NCI-H510A (cell line): ENCODE data around the gene MUC5AC.
"Not testable (repeated sequence)": the region's sequence is repeated elsewhere in the genome, so short reads cannot be mapped to it uniquely, and the experiment has no call there.

Experiments
- DNase-seq: peaks from one replicate; lab custom pipeline; 2025; lab: John Stamatoyannopoulos, UW

Gene MUC5AC, protein sequence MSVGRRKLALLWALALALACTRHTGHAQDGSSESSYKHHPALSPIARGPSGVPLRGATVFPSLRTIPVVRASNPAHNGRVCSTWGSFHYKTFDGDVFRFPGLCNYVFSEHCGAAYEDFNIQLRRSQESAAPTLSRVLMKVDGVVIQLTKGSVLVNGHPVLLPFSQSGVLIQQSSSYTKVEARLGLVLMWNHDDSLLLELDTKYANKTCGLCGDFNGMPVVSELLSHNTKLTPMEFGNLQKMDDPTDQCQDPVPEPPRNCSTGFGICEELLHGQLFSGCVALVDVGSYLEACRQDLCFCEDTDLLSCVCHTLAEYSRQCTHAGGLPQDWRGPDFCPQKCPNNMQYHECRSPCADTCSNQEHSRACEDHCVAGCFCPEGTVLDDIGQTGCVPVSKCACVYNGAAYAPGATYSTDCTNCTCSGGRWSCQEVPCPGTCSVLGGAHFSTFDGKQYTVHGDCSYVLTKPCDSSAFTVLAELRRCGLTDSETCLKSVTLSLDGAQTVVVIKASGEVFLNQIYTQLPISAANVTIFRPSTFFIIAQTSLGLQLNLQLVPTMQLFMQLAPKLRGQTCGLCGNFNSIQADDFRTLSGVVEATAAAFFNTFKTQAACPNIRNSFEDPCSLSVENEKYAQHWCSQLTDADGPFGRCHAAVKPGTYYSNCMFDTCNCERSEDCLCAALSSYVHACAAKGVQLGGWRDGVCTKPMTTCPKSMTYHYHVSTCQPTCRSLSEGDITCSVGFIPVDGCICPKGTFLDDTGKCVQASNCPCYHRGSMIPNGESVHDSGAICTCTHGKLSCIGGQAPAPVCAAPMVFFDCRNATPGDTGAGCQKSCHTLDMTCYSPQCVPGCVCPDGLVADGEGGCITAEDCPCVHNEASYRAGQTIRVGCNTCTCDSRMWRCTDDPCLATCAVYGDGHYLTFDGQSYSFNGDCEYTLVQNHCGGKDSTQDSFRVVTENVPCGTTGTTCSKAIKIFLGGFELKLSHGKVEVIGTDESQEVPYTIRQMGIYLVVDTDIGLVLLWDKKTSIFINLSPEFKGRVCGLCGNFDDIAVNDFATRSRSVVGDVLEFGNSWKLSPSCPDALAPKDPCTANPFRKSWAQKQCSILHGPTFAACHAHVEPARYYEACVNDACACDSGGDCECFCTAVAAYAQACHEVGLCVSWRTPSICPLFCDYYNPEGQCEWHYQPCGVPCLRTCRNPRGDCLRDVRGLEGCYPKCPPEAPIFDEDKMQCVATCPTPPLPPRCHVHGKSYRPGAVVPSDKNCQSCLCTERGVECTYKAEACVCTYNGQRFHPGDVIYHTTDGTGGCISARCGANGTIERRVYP (N-terminal part only)

DNA sequence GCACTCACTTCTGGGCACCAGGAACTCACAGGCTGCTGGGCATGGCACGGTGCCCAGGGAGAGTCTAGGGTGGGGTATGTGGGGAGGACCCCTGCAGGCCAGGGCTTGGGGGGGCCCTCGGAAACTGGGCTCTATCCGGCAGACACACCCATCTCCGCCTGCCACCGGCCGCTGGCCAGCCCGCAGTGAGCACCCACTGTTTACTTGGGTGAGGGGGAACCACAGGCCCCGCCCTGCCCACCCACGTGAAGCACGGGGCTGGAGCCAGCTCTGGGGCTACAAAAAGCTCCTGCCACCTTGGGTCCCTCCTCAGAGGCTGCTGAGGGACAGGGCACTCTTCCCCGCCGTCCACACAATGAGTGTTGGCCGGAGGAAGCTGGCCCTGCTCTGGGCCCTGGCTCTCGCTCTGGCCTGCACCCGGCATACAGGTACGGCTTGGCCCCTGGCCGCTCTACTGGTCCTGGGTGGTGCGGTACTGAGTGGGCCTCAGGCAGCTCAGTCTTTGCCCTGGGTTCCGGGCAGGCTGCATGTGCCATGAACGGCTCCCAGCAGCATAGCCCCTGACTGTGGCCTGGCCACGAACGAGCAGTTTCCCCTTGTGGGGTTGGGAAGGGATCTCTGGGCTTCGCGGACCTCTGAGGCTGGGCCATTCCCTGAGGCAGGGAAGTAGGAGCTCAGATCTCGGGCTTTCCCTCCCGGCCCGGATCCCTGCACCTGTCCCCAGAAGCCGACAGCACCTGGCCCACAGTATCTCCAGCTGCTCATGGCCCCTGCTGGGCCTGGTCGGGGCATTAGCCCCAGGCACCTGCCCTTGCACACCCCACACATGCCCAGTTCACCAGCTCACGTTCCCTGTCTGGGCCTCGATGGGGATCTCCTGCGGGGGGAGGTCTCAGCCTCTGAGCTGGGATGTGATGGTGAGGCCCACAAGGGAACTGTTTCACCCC lies at the start of gene MUC5AC:
Gene MUC5AC (plus strand): TSS at position 309 of the 947 bp plus-strand sequence. CDS start 47 bp downstream, at position 356.
- DNase-seq: no peak

DNA sequence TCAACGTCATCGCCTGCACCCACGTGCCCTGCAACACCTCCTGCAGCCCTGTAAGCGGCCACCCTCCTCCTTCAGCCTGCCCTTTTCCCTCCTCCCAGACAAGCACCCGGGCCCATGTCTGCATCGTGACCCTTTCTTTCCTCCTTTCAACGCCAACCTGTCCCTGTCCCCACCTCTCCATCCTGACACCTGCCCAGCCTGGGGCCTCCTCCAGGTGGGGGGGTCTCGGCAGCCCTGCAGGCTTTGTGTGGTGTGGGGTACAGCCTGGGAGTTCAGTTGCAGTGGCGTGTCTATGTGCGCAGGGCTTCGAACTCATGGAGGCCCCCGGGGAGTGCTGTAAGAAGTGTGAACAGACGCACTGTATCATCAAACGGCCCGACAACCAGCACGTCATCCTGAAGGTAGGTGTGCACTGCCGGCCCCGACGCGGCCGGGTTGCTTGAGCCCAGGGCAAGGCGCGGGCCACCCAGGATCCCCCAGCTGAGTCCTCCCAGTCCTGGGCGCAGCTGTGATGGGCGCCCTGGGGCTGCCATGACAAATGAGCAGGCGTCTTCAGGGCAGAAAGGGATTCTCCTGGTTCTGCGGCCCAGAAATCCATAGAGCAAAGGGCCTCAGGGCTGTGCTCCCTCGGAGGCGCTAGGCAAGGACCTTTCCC lies 49.4 kb upstream of the MUC5AC start:
- no peak for DNase-seq

DNA sequence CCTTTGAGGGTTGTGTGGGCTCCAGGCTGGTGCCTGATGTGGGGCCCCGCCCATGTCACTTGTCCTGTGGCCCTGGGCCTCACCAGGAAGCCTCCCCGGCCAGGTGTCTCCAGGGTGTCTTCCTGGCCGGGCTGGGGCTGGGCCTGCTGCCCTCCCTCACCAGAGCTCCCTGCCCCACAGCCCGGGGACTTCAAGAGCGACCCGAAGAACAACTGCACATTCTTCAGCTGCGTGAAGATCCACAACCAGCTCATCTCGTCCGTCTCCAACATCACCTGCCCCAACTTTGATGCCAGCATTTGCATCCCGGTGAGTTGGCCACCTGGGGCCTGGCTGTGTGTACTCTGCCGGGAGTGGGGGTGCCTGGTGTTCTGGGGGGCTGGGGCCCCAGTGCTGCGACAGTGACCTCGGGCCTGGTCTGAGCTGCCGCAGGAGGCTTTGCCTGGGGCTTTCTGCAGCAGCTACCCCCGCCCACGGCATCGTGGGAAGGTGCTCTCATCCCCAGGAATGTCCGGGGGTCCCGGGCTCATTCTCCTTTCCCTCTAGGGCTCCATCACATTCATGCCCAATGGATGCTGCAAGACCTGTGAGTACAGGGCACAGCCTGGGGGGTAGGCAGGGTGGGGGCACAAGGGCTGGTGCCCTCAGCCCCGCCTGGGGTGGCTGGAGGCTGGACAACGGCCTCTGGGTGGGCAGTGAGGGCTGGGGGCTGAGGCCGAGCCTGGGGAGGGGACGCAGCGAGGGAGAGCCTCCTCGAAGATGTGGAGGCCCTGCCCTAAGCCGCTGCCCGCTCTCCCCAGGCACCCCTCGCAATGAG lies 48.4 kb upstream of the MUC5AC start:
- no peak for DNase-seq

DNA sequence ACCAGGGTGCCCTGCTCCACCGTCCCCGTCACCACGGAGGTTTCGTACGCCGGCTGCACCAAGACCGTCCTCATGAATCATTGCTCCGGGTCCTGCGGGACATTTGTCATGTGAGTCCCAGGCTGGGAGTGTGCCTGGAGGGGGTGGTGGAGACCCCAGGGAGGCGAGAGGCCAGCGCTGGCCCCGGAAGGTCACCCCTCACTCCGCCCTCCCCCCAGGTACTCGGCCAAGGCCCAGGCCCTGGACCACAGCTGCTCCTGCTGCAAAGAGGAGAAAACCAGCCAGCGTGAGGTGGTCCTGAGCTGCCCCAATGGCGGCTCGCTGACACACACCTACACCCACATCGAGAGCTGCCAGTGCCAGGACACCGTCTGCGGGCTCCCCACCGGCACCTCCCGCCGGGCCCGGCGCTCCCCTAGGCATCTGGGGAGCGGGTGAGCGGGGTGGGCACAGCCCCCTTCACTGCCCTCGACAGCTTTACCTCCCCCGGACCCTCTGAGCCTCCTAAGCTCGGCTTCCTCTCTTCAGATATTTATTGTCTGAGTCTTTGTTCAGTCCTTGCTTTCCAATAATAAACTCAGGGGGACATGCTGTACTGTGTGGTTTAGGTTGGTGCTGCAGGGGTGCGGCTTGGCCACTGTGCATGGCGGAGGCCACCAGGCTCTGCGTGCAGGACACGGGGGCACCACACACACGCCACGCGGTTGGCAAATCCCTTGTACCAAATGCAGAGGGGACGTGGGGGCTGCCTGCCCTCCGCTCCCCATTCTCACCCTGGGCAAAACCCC lies 47.6 kb upstream of the MUC5AC start:
- no peak for DNase-seq

DNA sequence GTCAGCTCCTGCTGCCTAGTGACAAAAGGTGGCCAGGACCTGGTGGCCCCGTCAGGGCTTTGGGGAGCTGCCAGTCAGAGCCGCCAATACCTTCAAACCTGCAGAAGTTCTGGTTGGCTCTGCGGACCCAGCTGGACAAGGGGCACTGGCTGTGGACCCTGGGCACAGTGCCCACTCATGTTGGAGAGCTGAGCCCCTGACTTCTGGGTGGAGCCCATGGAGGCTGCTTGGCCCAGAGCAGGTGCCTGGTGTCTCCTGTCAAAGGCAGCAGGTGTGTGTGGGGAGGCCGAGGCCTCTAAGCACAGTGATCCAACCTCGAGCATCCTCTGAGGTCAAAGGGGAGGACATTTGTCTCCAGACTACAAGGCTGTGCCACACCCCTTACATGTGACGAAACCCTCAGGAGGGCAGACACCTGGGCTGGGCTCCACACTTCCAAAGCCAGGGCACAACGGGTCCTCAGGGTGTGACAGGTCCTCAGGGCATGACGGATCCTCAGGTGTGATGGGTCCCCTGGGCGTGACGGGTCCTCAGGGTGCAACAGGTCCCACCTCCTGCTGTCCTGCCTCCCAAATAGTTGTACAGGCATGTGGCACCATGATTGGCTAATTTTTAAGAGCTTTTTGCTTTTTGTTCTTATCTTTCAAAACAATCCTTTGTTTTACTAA lies 46.1 kb upstream of the MUC5AC start:
- no peak for DNase-seq

DNA sequence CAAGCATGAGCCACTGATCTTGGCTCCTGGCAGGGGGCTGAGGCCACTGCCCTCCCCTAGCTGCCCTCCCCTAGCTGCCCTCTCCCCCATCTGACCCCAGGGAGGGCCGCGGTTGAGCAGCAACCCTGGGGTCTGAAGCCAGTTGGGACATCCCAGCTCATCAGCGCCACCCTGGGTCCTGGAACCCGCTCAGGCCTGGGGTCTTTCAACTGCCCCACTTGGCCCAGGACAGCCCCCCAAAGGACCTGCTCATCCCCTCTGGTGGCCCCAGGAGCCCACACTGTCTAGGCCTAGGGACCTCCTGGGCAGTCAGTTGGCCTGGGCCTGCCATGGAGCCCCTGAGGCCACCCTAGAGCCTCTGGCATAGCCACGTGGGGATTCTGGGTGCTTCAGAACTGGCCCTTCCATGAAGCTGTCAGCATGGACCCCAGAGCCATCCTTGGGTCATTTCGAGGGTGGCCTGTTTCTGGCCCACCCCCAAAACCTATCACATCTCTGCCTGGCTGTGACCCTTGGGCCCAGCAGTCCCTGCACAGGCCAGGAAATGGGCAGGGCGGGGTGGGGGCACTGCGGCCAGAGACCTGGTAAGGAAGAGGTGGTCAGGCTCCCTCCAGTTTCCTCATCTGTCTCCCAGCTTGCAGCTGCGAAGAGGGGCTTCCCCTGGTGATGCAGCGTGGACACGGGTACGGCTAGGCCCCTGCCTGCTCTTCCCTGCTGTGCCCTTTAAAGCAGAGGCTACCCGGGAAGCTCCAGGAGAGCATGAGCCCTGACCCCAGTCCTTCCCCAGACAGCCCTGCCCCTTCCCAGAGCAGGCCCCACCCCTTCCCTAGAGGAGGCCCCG lies 45.2 kb upstream of the MUC5AC start:
- DNase-seq: no peak

DNA sequence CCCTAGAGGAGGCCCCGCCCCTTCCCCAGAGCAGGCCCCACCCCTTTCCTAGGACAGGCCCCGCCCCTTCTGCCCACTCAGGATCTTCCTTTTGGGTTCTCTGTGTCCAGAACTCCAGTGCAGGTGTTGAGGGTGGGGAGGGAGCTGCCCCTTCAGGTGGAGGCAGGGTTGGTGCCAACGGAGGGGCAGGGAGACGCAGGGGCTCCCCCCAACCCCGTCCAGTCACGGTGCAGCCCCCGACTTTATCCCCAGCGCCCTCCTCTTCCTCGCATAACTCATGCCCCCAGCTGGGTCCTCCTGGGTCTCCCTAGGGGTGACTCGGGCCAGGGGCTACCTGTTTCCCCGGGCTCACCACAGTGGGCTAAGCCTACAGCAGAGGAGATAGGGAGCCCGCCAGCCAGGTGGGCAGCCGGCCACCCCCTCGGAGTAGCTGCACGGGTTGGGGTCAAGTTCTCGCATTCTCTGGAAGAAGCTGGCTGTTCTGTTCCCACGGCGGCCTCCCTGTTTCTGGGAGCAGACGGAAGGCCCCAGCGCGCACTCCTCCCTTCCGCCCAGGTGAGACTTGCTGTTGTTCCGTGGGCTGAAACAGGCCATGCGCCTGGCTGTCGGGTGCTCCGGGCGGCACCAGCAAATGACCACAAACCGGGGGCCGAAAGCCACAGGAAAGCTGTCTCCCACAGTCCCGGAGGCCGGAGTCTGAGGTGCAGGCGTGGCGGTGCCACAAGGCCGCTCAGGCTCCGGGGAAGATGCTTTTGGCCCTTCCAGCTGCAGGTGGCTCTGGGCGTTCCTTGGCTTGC lies 44.1 kb upstream of the MUC5AC start:
- DNase-seq: no peak

DNA sequence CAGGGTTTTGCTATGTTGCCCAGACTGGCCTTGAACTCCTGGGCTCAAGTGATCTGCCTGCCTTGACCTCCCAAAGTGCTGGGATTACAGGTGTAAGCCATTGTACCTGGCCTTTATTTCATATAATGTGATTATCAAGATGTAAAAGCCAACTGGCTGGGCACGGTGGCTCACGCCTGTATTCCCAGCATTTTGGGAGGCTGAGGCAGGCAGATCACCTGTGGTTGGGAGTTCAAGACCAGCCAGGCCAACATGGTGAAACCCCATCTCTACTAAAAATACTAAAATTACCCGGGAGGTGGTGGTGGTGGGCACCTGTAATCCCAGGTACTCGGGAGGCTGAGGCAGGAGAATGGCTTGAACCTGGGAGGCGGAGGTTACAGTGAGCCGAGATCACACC lies 42.5 kb upstream of the MUC5AC start:
- DNase-seq: not testable (repeated sequence)

DNA sequence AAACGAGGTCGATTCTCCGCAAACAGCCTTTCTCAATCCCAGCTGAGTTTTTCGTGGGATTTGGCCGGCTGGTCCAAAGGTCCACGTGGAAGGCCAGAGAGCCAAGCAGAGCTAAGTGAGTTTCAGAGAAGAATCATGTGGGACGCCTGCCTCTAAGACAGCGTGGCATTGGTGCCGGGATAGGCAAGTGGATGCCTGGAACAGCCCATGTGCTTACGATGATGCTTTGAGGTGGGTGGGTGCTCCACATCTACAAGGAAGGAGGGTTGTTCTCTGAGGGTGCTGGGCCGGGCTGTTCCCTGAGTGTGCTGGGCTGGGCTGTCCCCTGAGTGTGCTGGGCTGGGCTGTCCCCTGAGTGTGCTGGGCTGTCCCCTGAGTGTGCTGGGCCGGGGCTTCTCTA lies 41.6 kb upstream of the MUC5AC start:
- DNase-seq: no peak

DNA sequence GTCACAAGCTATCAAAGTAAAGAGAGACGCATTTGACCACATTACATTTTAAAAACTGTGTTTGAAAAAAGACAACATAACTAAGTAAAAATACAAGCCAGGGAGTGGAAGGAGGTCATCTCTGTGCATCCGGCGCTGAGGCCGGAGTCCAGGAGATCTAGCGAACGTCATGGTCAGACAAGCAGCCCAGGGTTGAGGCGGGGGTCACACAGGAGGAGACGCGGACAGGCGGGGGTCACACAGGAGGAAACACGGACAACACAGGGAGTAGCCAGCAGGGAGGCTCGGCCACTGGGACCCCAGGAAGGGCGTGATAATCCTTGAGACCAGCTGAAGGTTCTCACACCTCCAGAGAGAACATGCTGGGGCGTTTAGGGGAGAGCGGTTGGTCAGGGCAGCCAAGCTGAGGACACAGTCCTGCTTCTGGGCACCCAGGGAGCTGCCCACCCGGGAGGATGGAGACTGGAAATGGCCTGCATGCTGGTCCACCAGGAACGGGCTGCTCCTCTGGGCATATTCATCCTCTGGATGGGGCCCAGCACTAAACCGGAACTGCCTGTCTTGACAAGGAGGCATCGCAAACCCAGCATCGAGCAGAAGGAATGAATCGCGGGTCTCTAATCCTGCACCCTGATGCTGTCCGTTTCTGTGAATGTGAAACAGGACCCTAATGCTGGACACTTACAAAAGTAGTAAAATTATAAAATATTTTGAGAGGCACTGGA lies 40.9 kb upstream of the MUC5AC start:
- no peak for DNase-seq

DNA sequence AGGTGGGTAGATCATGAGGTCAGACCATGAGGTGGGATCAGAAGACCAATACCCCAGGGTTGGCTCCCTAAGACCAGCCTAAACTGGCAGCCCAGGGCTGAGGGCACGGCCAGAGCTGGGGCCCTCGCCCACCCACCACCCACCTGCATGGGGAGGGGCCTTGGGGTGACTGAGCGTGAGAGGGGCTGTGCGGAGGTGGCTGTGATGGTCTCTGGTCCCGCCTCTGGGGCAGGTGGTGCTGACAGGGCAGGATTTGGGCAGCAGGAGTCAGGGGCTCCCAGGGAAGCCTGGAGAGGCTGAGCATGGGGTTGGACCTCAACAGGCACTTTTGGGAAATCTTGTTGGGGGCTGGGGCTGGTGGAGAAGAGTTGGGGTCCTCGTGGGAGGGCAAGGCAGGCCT lies 39.8 kb upstream of the MUC5AC start:
- no peak for DNase-seq

DNA sequence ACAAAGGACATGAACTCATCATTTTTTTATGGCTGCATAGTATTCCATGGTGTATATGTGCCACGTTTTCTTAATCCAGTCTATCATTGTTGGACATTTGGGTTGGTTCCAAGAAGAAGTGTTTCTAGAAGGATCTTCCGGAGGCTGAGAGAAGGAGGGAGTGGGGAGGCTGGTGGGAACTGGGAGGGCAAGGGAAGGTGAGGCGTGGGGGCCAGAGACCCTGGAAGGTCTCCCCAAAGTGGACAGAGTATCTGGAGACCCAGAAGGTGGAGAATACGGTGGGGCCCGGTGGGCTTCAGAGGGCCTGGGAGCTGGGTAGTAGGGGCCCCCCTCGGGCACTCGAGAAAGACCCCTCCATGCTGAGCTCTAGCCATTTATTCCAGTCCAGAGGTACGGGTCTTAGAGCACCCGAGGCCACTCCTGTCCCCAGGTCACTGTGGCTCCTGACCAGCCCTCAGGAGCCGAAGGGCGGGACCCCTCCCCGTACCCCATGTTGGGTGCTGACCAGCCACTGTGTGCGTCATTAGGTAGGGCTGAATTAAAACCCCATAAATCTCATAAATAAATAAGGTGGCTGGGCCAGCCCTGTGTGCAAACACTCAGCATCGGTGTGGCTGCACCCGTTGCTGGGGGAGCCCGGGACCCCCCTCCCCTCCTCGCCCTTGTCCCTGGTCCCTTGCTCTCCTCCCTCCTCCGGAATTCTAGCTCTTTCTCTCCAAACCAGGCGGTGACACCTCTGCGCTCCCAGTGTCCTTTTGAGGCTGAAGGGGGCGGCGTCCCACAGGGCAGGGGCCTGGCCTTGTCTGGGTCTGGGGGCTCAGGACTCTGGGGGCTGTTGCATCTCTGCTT lies 38.8 kb upstream of the MUC5AC start:
- DNase-seq: no peak

DNA sequence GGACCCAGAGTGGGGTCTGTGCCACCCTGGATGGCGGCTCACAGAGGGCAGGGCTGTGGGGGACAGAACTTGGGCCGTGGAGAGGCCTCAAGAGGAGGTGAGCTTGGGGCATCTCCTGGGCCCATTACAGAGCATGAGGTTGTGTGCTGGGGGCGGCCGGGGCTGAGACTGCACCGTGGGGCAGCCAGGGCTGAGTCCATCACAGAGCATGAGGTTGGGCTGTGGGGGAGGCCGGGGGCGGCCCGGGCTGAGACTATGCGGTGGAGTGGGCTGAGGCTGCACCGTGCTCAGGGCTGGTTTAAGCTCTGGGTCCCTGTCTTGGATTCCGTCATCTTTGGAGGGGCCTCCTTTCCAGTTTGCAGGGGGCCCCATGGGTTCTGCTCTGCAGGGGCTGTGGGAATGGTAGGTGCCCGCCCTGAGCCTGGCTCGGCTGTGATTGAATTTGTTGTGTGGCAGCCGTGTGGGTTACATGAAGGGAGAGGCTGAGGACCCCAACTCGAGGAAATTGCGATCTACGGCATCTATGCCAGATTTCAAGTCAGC lies 38.1 kb upstream of the MUC5AC start:
- DNase-seq: no peak

DNA sequence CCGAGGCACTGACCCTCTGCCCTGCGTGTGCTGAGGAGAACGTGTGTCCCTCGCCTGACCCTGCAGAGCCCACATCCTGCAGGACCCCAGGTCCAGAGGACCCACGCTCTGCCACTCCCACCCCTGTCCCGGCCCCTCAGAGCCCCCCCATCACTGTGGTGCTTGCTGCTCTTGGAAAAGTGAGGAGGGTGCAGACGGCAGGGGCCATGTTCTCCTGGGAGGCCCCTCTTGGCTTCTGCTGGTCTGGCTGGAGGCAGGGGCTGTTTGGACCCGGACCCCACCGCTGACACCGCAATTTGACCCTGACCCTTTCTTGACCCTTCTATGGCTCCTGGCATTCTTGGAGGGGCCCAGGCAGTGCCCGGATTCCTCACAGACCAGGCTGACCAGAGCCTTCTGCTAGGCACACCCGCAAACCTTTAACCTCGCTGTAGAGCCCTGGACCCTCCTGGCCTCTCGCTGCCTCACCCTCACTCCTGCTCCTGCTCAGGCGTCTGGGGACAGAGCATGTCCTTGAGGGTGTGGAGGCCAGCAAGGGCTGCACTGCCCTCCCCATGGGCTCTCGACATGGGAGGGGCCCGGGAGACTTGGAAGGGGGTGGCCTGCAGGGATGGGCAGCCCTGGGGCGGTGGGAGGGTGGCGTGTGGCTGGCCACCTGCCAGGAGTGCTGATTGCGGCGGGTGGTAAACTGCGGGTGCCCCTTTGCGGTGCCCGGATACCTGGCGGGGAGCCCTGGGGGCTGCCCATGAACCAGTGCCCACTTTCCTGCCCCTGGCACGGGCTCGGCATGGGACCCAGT lies 37.0 kb upstream of the MUC5AC start:
- no peak for DNase-seq
